Ascending aorta (tissue), 2 donors: ENCODE results near the gene CHN2. TPM values are rescaled to one million over a fixed set of nuclear protein-coding genes. Genes with fewer than 3 reads are reported as not detected.
"Not testable (repeated sequence)": the region's sequence is repeated elsewhere in the genome, so short reads cannot be mapped to it uniquely, and the experiment has no call there.

Experiments
- DNase-seq, 2 donors: peaks; one replicate each; pipeline ENCODE4 v3.0.0-alpha.2; 2019; ENCODE audit warnings: low spot score in 2 of 2
- H3K27ac ChIP-seq, 2 donors: fragments of 200-600 bp; sonication (generic); one replicate each; pipeline ENCODE4 v1.5.1; 2016 to 2017; ENCODE audit warnings: mild to moderate bottlenecking in 1 of 2
- H3K27me3 ChIP-seq: fragments of 200-600 bp; sonication (generic); one replicate; pipeline ENCODE4 v1.5.1; 2017
- H3K36me3 ChIP-seq, 2 donors: fragments of 200-600 bp; sonication (generic); one replicate each; pipeline ENCODE4 v1.5.1; 2016
- H3K4me1 ChIP-seq, 2 donors: fragments of 200-600 bp; sonication (generic); one replicate each; pipeline ENCODE4 v1.5.1; 2016 to 2017; ENCODE audit warnings: mild to moderate bottlenecking in 1 of 2
- H3K4me3 ChIP-seq, 2 donors: fragments of 200-600 bp; sonication (generic); one replicate each; pipeline ENCODE4 v1.5.1; 2016 to 2017; ENCODE audit warnings: mild to moderate bottlenecking in 1 of 2
- H3K9me3 ChIP-seq, 2 donors: fragments of 200-600 bp; sonication (generic); one replicate each; pipeline ENCODE4 v1.5.1; 2016
- intact Hi-C: fragments of 100-400 bp; cut with DNase I; formaldehyde crosslinking; loops from one replicate; pipeline ENCODE4 v1.15.1; 2023
- total RNA-seq: library from RNA; depleted of rRNA; stranded (reverse); fragments of >200 nt; gene quantifications from one replicate; pipeline ENCODE4 v1.1.0, GENCODE V29; 2016
- TF ChIP-seq, protein P1 (sequence below), 3 experiments: fragments of 200-600 bp in 2 of 3; fragments of 450-650 bp in 1 of 3; sonication (generic) in 2 of 3; IDR thresholded peaks; one replicate each; pipeline ENCODE4 v1.5.1; 2016 to 2019; ENCODE audit warnings: antibody characterized with exemption in 3 of 3, mild to moderate bottlenecking in 1 of 3, moderate library complexity in 1 of 3

The CHN2 gene
- total RNA-seq, 1 donor from 2014 or later = 8.7 TPM

DNA sequence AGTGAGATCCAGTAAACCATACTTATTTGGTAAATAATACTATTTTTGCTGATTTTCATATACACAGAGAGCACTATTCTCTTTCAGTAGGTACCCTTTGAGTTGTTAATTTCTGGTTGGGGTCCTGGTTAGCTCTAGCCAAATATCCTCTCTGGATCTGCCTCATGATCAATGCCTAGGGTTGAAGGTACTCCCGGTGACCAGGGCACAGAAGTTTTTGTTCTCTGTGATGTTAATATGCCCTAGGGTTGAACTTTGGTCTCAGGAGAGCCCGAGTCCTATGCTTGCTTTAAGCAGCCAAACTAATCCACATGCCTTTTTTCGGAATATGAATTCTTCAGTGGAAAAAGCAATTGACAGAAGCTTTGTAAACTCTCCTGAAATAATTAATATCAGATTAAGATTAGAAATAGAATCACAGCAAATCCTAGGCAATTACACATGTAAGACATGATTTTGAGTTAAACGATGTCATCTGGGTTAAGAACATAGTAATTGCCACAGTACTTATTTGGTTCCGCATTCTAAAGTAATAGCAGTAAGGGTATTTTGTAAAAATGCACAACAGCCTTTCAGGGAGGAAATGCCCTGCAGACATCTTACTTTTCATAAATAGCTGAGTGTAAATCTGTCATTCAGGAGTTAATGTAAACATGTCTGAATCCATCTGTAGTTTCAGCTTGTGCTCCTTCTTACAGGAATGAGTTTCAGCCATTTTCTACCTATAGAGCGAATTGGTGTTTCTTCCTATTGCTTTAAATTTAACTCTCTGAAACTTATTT is 10.1 kb downstream of the CHN2 start:
- no peak overlapping the region for H3K27ac ChIP-seq
- no peak overlapping the region for H3K4me3 ChIP-seq
- intact Hi-C loops = no loop called here
- no peaks in the 10 kb centered on the region for H3K36me3 ChIP-seq
- H3K9me3 ChIP-seq = no peaks in the 10 kb centered on the region
- no peaks in the 10 kb centered on the region for H3K27me3 ChIP-seq
- no peaks in the 10 kb centered on the region for H3K4me1 ChIP-seq
- no peak for DNase-seq
- TF ChIP-seq, protein P1, sequence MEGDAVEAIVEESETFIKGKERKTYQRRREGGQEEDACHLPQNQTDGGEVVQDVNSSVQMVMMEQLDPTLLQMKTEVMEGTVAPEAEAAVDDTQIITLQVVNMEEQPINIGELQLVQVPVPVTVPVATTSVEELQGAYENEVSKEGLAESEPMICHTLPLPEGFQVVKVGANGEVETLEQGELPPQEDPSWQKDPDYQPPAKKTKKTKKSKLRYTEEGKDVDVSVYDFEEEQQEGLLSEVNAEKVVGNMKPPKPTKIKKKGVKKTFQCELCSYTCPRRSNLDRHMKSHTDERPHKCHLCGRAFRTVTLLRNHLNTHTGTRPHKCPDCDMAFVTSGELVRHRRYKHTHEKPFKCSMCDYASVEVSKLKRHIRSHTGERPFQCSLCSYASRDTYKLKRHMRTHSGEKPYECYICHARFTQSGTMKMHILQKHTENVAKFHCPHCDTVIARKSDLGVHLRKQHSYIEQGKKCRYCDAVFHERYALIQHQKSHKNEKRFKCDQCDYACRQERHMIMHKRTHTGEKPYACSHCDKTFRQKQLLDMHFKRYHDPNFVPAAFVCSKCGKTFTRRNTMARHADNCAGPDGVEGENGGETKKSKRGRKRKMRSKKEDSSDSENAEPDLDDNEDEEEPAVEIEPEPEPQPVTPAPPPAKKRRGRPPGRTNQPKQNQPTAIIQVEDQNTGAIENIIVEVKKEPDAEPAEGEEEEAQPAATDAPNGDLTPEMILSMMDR (IDR thresholded peaks at IDR 0.05) = no peak

DNA sequence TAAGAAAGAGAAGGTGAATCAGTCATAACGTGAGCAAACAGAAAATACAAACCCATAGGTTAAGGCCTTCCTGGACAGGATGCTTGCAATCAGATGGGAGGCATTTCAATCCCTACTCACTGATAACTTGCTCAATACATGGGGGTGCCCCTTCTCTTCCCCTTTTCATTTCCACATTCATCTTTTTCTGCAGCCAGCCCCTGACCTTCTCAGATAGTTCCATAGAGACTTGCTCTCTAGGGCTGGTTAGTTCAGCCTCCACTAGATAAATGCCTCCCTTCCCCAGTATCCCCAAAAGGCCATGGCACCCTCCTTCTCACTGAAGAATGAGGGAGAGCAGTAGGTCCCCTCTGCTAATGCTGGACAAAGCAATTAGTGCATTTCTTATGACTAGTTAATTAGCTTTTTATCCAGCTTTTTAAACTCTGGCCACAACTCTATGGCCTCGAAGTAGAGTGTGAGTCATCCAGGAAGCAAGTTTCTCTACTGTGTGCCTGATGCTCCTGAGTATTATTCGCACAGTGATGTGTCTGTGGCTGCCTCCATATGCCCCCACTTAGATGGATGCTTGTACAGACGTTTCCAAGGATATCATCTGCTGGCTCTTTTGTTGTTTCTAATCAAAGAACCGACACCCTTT is 12.7 kb downstream of the CHN2 start:
- H3K9me3 ChIP-seq = no peaks in the 10 kb centered on the region
- no peaks in the 10 kb centered on the region for H3K27me3 ChIP-seq
- no peaks in the 10 kb centered on the region for H3K36me3 ChIP-seq
- TF ChIP-seq, protein P1 (IDR thresholded peaks at IDR 0.05) = no peak
- intact Hi-C loops = no loop called here
- no peak overlapping the region for H3K4me3 ChIP-seq
- H3K27ac ChIP-seq = no peak overlapping the region
- DNase-seq = no peak
- H3K4me1 ChIP-seq = no peaks in the 10 kb centered on the region

DNA sequence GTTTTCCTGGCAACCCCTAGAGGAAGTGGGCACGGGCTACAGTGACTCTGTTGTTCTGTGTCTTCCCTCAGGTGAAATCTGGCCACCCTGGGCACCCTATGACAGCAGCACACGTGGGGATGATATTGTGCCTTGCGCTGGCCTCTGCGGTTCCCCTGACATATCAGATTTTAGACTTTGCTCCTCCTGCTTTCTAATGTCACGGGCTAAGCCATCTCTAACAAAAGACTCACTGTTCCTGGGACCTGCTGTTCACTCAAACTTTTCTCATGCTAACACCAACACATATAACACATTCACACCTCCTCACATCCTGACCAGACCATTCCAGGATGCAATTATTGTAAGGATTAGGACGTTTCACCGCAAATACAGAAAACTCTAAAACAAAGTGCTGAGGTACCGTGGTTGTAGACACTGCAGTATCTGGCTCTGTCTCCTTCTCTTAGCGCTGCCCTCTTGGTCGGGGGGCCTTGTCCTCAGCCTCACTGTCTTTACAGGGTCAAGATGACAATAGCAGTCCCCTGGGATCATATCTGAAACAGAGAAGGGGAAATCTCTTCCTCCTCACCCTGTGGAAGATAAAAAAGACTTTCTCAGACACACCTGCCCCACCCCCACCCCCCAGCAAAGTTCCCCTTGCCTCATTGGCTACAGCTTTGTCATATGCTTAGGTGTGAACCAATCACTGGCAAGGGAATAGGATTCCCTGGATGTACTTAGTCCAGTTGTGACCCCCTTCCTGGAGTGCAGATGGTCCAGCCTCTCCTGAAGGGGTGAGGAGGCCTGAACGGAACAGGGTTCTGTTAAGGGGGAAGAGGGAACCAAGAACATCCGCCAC is 14.1 kb downstream of the CHN2 start:
- H3K27ac ChIP-seq = no peak overlapping the region
- H3K27me3 ChIP-seq = no peaks in the 10 kb centered on the region
- no peak overlapping the region for H3K4me3 ChIP-seq
- TF ChIP-seq, protein P1 (IDR thresholded peaks at IDR 0.05) = no peak
- H3K9me3 ChIP-seq = no peaks in the 10 kb centered on the region
- DNase-seq = no peak
- no peaks in the 10 kb centered on the region for H3K4me1 ChIP-seq
- intact Hi-C loops = no loop called here
- H3K36me3 ChIP-seq = no peaks in the 10 kb centered on the region

DNA sequence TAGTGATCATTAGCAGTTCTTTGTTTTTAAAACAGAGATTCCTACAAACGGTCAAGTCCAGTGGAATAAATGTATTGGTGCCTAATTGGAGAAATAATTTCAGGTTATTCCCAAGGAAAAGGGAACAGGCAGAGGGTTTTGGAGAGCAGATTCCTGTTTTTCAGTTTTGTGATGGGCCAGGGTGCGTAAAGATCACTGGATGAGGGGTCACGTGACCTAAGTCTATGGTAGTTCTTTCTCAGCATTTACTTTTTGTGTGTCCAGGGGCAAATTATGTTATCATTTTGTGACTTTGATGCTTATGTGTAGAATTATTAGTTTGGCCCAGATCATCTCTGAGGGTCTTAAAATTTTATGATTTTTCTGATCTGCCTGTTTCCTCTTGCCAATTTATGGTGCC is 15.2 kb downstream of the CHN2 start:
- Histone ChIP-seq H3K36me3 (no peaks in the 10 kb centered on the region), H3K4me3 (no peak overlapping the region), H3K9me3 (no peaks in the 10 kb centered on the region), H3K27me3 (no peaks in the 10 kb centered on the region), H3K27ac (no peak overlapping the region), H3K4me1 (no peaks in the 10 kb centered on the region)
- intact Hi-C loops = no loop called here
- TF ChIP-seq, protein P1 (IDR thresholded peaks at IDR 0.05) = no peak
- DNase-seq = no peak

DNA sequence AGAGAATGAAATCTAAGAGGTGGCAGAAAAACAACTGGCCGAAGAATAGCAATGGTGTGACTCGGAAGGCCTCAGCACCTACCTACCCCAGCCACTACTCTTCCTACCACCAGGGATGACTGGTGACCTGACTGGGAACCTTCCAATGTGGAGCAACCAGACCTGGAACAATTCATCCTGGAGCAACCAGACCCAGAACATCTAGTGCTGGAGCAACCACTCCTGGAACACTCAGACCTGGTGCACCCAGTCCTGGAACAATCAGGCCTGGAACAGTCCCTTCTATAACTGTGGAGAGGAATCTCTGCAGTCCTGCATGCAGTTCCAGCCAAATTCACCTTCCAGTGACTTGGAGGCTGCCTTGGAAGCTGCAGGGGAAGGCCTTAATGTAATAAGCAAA is 18.2 kb downstream of the CHN2 start:
- H3K27me3 ChIP-seq, H3K4me1 ChIP-seq, H3K9me3 ChIP-seq, H3K4me3 ChIP-seq, DNase-seq, intact Hi-C loops, H3K27ac ChIP-seq, H3K36me3 ChIP-seq: not testable (repeated sequence)

DNA sequence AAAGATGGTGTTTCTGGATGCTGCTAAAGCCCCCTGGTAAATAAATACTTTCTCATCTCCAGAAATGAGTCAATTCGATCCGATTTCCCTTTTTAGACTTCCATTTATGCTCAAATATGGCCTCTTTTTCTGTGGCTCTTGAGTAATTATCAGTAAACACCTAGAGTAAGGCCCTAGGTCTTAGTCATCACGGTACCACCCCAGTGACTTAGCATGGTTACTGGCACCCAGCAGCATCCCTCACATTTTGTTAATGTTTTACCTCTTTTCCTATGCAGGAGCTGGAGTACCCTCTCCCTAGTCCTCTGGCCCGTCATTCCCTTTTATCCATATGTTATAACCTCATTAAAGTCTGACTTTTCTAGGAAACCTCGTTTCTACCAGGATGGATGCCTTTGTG is 19.5 kb downstream of the CHN2 start:
- Histone ChIP-seq H3K4me3 (no peak overlapping the region), H3K27ac (no peak overlapping the region), H3K36me3 (no peaks in the 10 kb centered on the region), H3K4me1 (no peaks in the 10 kb centered on the region), H3K9me3 (no peaks in the 10 kb centered on the region), H3K27me3 (no peaks in the 10 kb centered on the region)
- intact Hi-C loops = no loop called here
- TF ChIP-seq, protein P1 (IDR thresholded peaks at IDR 0.05) = no peak
- no peak for DNase-seq
